ENCODE measurements around the gene LRRC18. TPM values are rescaled to one million over a fixed set of nuclear protein-coding genes. Genes with fewer than 3 reads are reported as not detected.

The LRRC18 gene
- total and polyA plus RNA-seq, 2 experiments from 2014 or later = not detected

- H3K27me3 ChIP-seq = no peaks in the 10 kb centered on the region
- no peak for TF ChIP-seq CTCF (IDR thresholded peaks at IDR 0.05; ENCODE audit: low read depth, low read length)
- no peaks in the 10 kb centered on the region for H3K9me3 ChIP-seq (ENCODE audit: low read depth)
- no peaks in the 10 kb centered on the region for H3K36me3 ChIP-seq
- no peak overlapping the region for H3K4me3 ChIP-seq
- H3K27ac ChIP-seq = no peak overlapping the region
- H3K4me1 ChIP-seq (ENCODE audit: low read depth) = no peaks in the 10 kb centered on the region
- no peak for DNase-seq (ENCODE audit: low read depth in 1 of 2, low spot score in 1 of 2)
These were observed 30.4 kb upstream of the LRRC18 start for GRCh38 chr10:48970046-48970445.

- Histone ChIP-seq H3K4me3 (no peak overlapping the region), H3K27ac (no peak overlapping the region), H3K9me3 (ENCODE audit: low read depth) (no peaks in the 10 kb centered on the region), H3K27me3 (peaks cover 7% of the 10 kb centered on the region), H3K36me3 (no peaks in the 10 kb centered on the region), H3K4me1 (ENCODE audit: low read depth) (no peaks in the 10 kb centered on the region)
- no peak for TF ChIP-seq CTCF (IDR thresholded peaks at IDR 0.05; ENCODE audit: low read depth, low read length)
- no peak for DNase-seq (ENCODE audit: low read depth in 1 of 2, low spot score in 1 of 2)
These were observed 28.4 kb upstream of the LRRC18 start for GRCh38 chr10:48968036-48968435.

DNA sequence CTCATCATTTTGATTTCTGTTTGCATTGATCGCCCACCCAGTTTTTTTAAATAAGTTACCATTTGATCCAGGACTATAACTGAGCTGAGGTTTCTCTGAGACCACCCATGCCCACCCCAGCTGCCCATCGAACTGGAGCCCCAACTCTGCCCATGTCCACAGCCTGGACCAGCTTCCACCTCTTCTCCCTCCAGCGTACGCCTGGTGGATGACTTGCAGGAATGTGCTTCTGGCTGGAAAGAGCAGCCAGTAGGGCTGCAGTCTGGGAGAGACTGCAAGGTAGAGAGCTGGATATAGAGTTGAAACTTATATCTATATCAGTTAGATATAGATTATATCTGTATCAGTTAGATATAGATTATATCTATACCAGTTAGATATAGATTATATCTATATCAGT, 25.8 kb upstream of the LRRC18 start:
- no peaks in the 10 kb centered on the region for H3K36me3 ChIP-seq
- no peaks in the 10 kb centered on the region for H3K4me1 ChIP-seq (ENCODE audit: low read depth)
- H3K9me3 ChIP-seq (ENCODE audit: low read depth) = no peaks in the 10 kb centered on the region
- H3K27ac ChIP-seq = no peak overlapping the region
- H3K27me3 ChIP-seq = peaks cover 13% of the 10 kb centered on the region
- H3K4me3 ChIP-seq = no peak overlapping the region
- no peak for DNase-seq (ENCODE audit: low read depth in 1 of 2, low spot score in 1 of 2)
- TF ChIP-seq CTCF (IDR thresholded peaks at IDR 0.05; ENCODE audit: low read depth, low read length) = no peak

- Histone ChIP-seq H3K36me3 (no peaks in the 10 kb centered on the region), H3K4me1 (ENCODE audit: low read depth) (no peaks in the 10 kb centered on the region), H3K4me3 (no peak overlapping the region), H3K27me3 (peaks cover 13% of the 10 kb centered on the region), H3K27ac (no peak overlapping the region), H3K9me3 (ENCODE audit: low read depth) (no peaks in the 10 kb centered on the region)
- no peak for DNase-seq (ENCODE audit: low read depth in 1 of 2, low spot score in 1 of 2)
- no peak for TF ChIP-seq CTCF (IDR thresholded peaks at IDR 0.05; ENCODE audit: low read depth, low read length)
These were observed 24.4 kb upstream of the LRRC18 start for GRCh38 chr10:48964038-48964437.

DNA sequence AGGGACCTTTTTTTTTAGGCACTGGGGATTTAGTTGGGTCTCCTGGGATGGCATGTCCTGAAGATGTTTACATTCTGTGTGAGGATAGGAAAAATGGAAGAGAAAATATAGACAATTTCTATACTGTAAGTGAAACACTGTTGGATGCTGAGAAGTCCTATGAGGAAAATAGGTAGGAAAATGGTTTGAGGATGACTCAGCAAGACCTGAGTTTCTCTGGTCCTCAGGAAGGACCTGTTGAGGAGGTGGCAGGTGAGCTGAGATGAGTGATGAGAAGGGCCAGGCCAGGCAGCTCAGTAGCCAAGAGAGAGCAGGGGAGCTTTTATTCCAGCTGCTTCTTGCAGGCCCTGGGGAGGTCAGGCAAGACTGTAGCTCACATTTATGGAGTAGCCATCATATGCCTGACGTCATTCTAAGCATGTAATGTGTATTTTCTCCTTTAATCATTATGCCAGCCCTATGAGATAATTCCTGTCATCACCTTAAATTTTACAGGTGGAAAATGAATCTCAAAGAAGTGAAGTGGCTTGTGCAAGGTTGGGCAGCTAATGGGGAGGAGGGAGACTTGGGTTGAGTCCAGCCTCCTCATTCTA, 19.1 kb upstream of the LRRC18 start:
- Histone ChIP-seq H3K9me3 (ENCODE audit: low read depth) (no peaks in the 10 kb centered on the region), H3K27ac (no peak overlapping the region), H3K4me3 (no peak overlapping the region), H3K36me3 (no peaks in the 10 kb centered on the region), H3K4me1 (ENCODE audit: low read depth) (no peaks in the 10 kb centered on the region), H3K27me3 (peaks cover 12% of the 10 kb centered on the region)
- no peak for TF ChIP-seq CTCF (IDR thresholded peaks at IDR 0.05; ENCODE audit: low read depth, low read length)
- no peak for DNase-seq (ENCODE audit: low read depth in 1 of 2, low spot score in 1 of 2)

Measured in cardiac muscle cell (in vitro differentiated cells and primary cell).